HG02571 (cell line): ENCODE data around the gene MAP3K13.
A peak's percentile ranks its signal among the peaks of the same experiment; 100 is the strongest.

Source experiments
- ATAC-seq: cut with Tn5 transposase; IDR thresholded peaks from one replicate; pipeline ENCODE4 v1.9.1; 2021; ENCODE audit warnings: mild to moderate bottlenecking, moderate library complexity; ENCODE audit not compliant: unreplicated experiment

MAP3K13 gene, protein sequence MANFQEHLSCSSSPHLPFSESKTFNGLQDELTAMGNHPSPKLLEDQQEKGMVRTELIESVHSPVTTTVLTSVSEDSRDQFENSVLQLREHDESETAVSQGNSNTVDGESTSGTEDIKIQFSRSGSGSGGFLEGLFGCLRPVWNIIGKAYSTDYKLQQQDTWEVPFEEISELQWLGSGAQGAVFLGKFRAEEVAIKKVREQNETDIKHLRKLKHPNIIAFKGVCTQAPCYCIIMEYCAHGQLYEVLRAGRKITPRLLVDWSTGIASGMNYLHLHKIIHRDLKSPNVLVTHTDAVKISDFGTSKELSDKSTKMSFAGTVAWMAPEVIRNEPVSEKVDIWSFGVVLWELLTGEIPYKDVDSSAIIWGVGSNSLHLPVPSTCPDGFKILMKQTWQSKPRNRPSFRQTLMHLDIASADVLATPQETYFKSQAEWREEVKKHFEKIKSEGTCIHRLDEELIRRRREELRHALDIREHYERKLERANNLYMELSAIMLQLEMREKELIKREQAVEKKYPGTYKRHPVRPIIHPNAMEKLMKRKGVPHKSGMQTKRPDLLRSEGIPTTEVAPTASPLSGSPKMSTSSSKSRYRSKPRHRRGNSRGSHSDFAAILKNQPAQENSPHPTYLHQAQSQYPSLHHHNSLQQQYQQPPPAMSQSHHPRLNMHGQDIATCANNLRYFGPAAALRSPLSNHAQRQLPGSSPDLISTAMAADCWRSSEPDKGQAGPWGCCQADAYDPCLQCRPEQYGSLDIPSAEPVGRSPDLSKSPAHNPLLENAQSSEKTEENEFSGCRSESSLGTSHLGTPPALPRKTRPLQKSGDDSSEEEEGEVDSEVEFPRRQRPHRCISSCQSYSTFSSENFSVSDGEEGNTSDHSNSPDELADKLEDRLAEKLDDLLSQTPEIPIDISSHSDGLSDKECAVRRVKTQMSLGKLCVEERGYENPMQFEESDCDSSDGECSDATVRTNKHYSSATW

DNA sequence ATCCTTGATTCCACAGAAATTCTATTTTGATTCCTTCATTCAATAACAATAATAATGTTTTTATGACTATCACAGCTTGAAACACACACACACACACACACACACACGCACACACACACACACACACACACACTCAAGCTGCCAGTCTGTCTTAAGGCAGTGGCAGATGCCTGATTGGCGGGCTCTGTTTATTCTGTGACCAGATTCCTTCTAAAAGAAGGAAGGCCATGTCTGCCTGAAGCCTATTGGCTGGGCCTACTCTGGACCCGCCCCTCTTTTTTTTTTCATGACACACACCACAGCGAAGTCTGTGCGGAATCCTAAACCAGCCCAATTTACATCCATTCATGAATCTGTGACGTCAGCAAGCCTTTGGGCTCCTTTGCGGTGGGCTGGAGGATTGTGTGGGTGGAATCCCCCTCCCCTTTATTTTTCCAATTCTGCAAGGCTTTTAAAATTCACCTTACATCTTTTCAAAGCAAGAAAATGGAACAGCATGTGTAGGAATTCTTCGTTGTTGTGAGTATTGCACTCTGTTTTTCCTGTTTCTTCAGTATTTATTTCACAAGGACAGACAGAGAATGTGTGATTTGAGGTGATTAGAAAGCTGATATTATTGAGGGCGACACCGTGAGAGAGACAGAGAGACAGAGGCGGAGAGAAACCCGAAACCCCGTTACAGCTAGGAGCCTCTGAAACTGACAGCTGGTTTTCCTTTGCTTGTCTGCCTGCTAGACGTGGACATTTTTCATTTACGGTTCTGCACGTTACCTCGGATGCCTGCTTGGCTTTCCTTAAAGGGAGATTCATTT is at the start of gene MAP3K13:
MAP3K13 (plus strand) TSS at position 287 of the 812 bp plus-strand sequence. CDS start 65,446 bp downstream, outside the sequence.
- peak; percentile 95 for ATAC-seq

- no peak for ATAC-seq
These were observed 49.2 kb upstream of the MAP3K13 start for GRCh38 chr3:185313693-185314246.

DNA sequence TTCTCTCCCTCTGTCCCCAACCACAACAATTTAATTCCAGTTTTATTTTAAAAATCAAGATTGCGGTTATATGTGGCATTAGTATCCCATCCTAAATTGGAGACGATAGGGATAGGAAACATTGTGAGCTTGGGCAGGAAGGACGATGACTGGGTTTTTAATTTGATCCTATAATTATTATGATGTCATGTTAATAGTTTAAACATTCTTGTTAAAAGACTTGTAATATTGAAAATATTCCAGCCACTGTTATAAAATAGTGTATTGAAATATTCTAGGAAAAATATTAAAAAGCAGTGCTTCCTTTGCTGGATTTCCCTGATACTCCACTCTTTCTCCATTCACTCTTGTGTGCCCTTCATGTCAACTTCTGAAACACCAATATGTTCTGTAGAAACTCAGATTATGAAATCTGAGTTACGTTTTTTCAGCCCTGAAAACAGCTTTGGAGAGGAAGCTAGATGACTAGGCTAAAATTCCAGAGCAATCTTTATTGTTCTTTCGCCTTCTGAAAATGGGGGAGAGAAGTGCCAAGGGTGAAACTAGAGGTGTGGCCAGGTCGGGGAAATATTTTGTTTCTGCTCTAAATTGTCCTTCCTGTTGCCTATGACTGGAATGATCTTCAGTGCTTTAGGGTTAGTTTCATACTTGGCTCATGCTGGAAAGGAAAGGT is 46.1 kb upstream of the MAP3K13 start:
- no peak for ATAC-seq

GRCh38 chr3:185317674-185318073 is 45.3 kb upstream of the MAP3K13 start:
- ATAC-seq = no peak

- no peak for ATAC-seq
These were observed 44.8 kb upstream of the MAP3K13 start for GRCh38 chr3:185318141-185318540.

DNA sequence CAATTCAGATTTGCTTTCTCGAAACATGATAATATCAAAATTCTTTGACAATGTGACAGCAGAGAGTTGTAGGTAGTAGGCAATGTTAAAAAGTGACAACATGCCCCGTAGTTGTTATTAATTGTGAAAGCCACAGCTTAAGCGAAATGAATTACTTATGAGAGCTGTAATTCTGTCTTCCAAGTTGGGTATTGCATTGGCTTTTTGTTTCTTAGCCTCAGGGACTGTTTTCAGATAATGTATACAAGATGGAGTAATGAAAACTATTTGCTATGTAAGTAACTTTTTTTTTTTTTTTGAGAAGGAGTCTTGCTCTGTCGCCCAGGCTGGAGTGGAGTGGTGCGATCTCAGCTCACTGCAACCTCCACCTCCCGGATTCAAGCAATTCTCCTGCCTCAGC is 43.1 kb upstream of the MAP3K13 start:
- ATAC-seq = no peak

- no peak for ATAC-seq
These were observed 42.0 kb upstream of the MAP3K13 start for GRCh38 chr3:185320949-185321348.

DNA sequence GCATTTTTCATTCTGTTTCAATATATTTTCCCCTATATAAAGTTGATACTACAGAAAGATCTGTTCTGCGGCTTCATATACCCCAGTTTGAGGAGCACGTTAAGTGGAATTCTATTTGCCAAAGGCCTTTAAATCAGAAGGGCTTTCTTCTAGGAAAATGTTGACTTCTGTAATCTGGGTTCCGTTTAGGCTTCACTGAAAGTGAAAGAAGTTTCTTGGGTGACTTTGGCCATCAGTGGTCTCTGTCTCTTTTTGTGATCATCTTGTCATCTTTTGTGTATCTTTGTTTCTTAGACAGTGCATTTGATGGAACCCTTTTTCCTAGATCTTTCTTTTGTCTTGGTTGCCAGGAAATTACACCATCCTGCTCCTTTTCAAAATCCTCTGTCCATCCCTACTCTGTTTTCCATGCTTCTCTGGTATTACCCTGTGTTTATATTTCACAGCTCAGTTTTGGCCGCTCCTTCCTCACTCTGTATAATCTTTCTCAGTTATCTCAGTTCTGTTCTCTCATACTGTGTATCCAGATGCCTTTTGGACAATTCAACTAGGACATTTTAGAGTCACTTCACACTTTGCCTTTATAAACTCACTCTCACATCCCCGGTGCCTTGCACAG is 40.7 kb upstream of the MAP3K13 start:
- ATAC-seq = no peak

DNA sequence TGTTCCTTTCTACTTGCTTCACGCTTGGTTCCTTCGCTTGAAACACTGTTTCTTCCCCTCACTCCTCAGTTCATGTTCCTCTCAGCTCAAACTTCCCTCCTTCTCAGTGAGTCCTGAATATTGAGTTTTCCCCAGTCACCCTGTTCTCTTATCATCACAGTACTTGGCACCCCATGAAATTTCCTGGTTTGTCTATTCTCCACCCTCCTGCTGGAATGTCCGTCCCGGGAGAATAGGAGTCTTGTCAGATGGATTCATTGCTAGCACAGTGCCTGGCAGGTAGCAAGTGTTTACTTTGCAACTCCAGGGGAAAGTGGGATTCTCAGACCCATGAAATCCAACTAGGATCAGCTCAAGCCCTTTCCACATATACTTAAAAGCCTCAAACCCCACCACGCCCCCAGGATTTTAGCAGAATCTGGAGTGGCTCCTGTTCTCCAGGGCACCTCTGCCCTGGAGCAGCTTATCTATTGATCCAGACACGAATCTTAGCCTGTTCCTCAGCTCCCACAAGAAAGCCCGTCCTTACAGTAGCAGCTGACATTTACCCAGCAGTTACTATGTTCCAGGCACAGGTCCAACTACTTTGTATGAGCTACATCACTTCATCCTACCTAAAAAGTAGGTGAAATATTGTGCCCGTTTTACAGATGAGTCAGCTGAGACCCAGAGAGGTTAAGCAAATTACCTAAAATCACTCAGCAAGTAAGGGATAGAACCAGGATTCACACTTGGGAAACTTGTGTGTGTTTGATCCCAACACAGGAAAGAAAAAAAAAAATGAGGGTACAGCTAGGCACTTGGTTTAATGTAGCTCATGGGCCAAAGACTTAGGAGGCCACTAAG is 36.8 kb upstream of the MAP3K13 start:
- no peak for ATAC-seq

DNA sequence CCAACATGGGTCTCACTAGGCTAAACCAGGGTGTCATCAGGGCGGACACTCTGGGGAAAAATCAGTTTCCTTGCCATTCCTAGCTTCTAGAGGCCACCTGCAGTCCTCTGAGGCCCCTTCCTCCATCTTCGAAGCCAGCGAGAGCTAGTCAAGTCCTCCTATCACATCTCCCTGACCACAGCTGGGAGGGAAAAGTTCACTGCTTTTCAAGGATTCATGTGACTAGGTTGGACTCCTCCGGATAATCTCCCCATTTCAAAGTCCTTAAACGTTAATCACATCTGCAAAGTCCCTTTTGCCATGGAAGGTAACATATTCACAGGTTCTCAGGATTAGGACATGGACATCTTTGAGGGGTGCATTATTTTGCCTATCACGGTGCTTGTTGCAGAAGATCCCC is 35.9 kb upstream of the MAP3K13 start:
- no peak for ATAC-seq

GRCh38 chr3:185328324-185329004 is 34.5 kb upstream of the MAP3K13 start:
- ATAC-seq = no peak

GRCh38 chr3:185330238-185330637 is 32.7 kb upstream of the MAP3K13 start:
- ATAC-seq = no peak

- ATAC-seq = no peak
These were observed 32.3 kb upstream of the MAP3K13 start for GRCh38 chr3:185330644-185331043.

- peak; percentile 99 for ATAC-seq
These were observed 30.8 kb upstream of the MAP3K13 start for GRCh38 chr3:185332026-185332735.

DNA sequence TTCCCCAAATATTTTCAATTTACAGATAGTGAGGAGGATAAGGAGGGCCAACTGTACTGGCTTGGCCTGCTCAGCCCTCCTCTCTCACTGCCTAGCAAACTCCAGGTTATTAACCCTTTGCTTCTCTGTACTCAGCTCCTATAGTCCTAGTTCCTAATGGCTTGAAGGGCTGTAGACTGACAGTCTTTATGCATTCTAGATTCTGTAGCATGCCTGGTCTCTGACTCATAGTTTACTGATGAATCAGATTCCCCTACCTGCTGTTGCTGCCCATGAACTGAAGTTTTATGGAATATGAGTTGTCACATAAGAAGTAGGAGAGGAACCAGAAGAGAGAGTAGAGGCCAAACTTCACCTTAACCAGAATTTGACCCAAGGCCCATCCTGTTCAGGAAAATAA is 27.1 kb upstream of the MAP3K13 start:
- ATAC-seq = no peak

- ATAC-seq = no peak
These were observed 25.6 kb upstream of the MAP3K13 start for GRCh38 chr3:185337231-185337816.

DNA sequence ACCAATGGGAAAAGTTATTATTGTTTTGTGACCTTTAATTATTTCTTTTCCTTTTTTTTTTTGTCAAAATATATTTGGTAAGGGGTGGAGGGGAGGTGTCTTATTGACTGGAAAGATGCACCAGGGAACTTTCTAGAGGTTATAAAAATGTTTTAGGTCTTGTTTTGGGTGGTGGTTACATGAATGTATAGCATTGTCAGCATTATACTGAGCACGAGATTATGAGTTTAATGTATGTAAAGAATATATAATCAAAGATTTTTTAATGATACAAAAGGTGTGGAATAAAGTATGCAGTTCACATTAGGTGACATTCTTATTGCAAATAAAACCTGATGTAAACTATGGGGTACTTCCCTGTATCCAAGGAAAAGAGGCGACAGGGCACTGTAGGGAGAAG is 23.0 kb upstream of the MAP3K13 start:
- no peak for ATAC-seq
